GM12878 (cell line): ENCODE data around the gene TTC9C. TPM values are rescaled to one million over a fixed set of nuclear protein-coding genes. Genes with fewer than 3 reads are reported as not detected.
A peak's percentile ranks its signal among the peaks of the same experiment; 100 is the strongest.

Experiments
- CHD1 ChIP-seq: IDR thresholded peaks from 2 replicates; pipeline ENCODE4 v1.6.1; 2012; ENCODE audit warnings: low read depth, low read length, improper control_type of control experiment
- EED ChIP-seq: sonication (generic); IDR thresholded peaks from 2 replicates; pipeline ENCODE4 v1.6.1; 2016; ENCODE audit warnings: antibody characterized with exemption, low read depth
- HCFC1 ChIP-seq: fragments of 150-350 bp; IDR thresholded peaks from 2 replicates; pipeline ENCODE4 v1.6.1; 2014; ENCODE audit warnings: low read length
- IRF3 ChIP-seq: fragments of 450-650 bp; IDR thresholded peaks from 2 replicates; pipeline ENCODE4 v1.6.1; 2014; ENCODE audit warnings: mild to moderate bottlenecking
- MEF2B ChIP-seq: fragments of 450-650 bp; IDR thresholded peaks from 2 replicates; pipeline ENCODE4 v1.6.1; 2018; ENCODE audit warnings: mild to moderate bottlenecking, moderate library complexity; ENCODE audit not compliant: partially characterized antibody, poor library complexity, severe bottlenecking
- MTA2 ChIP-seq: fragments of 450-650 bp; IDR thresholded peaks from 2 replicates; pipeline ENCODE4 v1.6.1; 2016; ENCODE audit warnings: low read depth, mild to moderate bottlenecking, moderate library complexity
- PAX8 ChIP-seq: fragments of 450-650 bp; IDR thresholded peaks from 2 replicates; pipeline ENCODE4 v1.6.1; 2017; ENCODE audit warnings: mild to moderate bottlenecking, moderate library complexity
- RAD21 ChIP-seq: IDR thresholded peaks from 2 replicates; pipeline ENCODE4 v1.6.1; 2011; ENCODE audit warnings: mild to moderate bottlenecking, low read depth, low read length, moderate library complexity; ENCODE audit not compliant: insufficient read depth
- SIN3A ChIP-seq: IDR thresholded peaks from 2 replicates; pipeline ENCODE4 v1.6.1; 2012; ENCODE audit warnings: low read depth, low read length, improper control_type of control experiment
- SRF ChIP-seq, 2 experiments: IDR thresholded peaks; 2 replicates each; pipeline ENCODE4 v1.6.1; 2011; ENCODE audit warnings: low read depth in 2 of 2, low read length in 2 of 2, mild to moderate bottlenecking in 1 of 2, moderate library complexity in 1 of 2
- YY1 ChIP-seq: IDR thresholded peaks from 2 replicates; pipeline ENCODE4 v1.6.1; 2011; ENCODE audit warnings: low read depth, mild to moderate bottlenecking, low read length
- ZNF592 ChIP-seq: fragments of 450-650 bp; IDR thresholded peaks from 2 replicates; pipeline ENCODE4 v1.6.1; 2017; ENCODE audit warnings: mild to moderate bottlenecking, moderate library complexity
- ZNF622 ChIP-seq: fragments of 450-650 bp; IDR thresholded peaks from 2 replicates; pipeline ENCODE4 v1.6.1; 2017; ENCODE audit warnings: mild to moderate bottlenecking, inconsistent platforms
- polyA plus RNA-seq, 11 experiments: library from polyadenylated mRNA; depleted of rRNA in 4 of 11; unstranded in 6 of 11; stranded (reverse) in 5 of 11; fragments of >200 nt; fragmentation: Nextera tagmentation in 4 of 11; fragmentation: Illumina TruSeq in 1 of 11; extraction: Ambion mirVana in 4 of 11; extraction: Trizol in 1 of 11; gene quantifications; 1 replicate in 1 of 11; 2 replicates in 10 of 11; pipeline versions ENCODE4 v1.2.1 to v1.2.3, GENCODE V29; 2011 to 2016; ENCODE audit warnings: inconsistent platforms in 2 of 11, missing spikeins in 2 of 11, low read depth in 1 of 11
- total RNA-seq, 4 experiments: library from RNA; depleted of rRNA in 3 of 4; stranded (reverse); fragments of >200 nt in 3 of 4; fragmentation: Illumina TruSeq in 1 of 4; extraction: Trizol in 1 of 4; gene quantifications; 2 replicates each; pipeline versions ENCODE4 v1.2.1 to v1.2.3, GENCODE V29; 2013 to 2021
- TF ChIP-seq, protein P1 (sequence below), 3 experiments: IDR thresholded peaks in 2 of 3; conservative IDR thresholded peaks in 1 of 3; 2 replicates each; pipeline ENCODE4 v1.5.1; 2011; ENCODE audit warnings: low read depth in 3 of 3, low read length in 3 of 3, mild to moderate bottlenecking in 3 of 3, control low read depth in 2 of 3, moderate library complexity in 2 of 3, inconsistent platforms in 1 of 3, mixed read lengths in 1 of 3; ENCODE audit not compliant: control insufficient read depth in 2 of 3, insufficient read depth in 1 of 3; ENCODE audit errors: extremely low read depth in 1 of 3
- TF ChIP-seq, protein P2 (sequence below): fragments of 450-650 bp; formaldehyde crosslinking; IDR thresholded peaks from 2 replicates; pipeline ENCODE4 v1.4.0; 2020; ENCODE audit warnings: mild to moderate bottlenecking, moderate library complexity
- TF ChIP-seq, protein P3 (sequence below): fragments of 450-650 bp; conservative IDR thresholded peaks from 2 replicates; pipeline ENCODE4 v1.6.1; 2017; ENCODE audit warnings: mild to moderate bottlenecking, moderate library complexity

TTC9C gene
- total and polyA plus RNA-seq, 10 of the 15 experiments (the other 5 are each of a cell fraction or from before 2014, with no cell fraction given): 42.0 to 72.3 (median 50.4) TPM

DNA sequence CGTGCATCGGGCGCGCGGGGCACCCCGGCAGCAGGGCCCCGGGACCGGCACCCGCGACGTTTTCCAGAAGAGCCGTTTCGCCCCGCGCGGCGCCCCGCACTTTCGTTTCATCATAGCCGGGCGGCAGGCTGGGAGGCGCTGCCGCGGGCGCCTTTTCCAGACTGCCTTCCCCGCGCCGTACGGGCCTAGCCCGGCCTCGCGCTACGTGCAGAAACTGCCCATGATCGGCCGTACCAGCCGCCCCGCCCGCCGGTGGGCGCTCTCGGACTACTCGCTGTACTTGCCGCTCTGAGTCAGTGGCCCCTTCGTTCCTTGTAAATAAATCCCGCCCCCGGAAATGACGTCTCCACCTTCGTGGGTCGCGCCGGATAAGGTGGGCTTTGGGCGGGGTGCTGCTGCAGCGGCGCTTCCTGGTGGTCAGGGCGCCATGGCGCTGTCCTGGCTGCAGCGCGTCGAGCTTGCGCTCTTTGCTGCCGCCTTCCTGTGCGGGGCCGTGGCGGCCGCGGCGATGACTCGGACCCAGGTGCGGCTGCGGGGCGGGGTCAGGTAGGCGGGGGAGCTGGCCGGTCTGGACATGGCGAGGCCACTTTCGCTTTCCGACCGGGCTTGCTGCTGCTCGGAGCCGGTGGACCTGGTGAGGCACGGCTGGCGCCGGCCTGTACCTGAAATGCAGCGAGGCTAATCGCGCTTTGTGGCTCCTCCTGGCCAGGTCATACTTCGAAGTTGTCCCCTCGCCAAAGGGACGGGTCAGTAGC is 58.9 kb downstream of the TTC9C start, which contains the start of gene TMEM179B (continued):
- no peak for TF ChIP-seq EED
- no peak for TF ChIP-seq MTA2
- peak; percentile 63 for TF ChIP-seq HCFC1
- TF ChIP-seq, protein P1, sequence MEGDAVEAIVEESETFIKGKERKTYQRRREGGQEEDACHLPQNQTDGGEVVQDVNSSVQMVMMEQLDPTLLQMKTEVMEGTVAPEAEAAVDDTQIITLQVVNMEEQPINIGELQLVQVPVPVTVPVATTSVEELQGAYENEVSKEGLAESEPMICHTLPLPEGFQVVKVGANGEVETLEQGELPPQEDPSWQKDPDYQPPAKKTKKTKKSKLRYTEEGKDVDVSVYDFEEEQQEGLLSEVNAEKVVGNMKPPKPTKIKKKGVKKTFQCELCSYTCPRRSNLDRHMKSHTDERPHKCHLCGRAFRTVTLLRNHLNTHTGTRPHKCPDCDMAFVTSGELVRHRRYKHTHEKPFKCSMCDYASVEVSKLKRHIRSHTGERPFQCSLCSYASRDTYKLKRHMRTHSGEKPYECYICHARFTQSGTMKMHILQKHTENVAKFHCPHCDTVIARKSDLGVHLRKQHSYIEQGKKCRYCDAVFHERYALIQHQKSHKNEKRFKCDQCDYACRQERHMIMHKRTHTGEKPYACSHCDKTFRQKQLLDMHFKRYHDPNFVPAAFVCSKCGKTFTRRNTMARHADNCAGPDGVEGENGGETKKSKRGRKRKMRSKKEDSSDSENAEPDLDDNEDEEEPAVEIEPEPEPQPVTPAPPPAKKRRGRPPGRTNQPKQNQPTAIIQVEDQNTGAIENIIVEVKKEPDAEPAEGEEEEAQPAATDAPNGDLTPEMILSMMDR (IDR thresholded peaks at IDR 0.05 in 2 of 3, conservative IDR thresholded peaks at IDR 0.05 in 1 of 3; ENCODE audit: control insufficient read depth in 2 of 3, extremely low read depth in 1 of 3, insufficient read depth in 1 of 3, low read depth in 3 of 3, low read length in 3 of 3): peak; percentile 65 to 75 (median 74)
- TF ChIP-seq, protein P2, sequence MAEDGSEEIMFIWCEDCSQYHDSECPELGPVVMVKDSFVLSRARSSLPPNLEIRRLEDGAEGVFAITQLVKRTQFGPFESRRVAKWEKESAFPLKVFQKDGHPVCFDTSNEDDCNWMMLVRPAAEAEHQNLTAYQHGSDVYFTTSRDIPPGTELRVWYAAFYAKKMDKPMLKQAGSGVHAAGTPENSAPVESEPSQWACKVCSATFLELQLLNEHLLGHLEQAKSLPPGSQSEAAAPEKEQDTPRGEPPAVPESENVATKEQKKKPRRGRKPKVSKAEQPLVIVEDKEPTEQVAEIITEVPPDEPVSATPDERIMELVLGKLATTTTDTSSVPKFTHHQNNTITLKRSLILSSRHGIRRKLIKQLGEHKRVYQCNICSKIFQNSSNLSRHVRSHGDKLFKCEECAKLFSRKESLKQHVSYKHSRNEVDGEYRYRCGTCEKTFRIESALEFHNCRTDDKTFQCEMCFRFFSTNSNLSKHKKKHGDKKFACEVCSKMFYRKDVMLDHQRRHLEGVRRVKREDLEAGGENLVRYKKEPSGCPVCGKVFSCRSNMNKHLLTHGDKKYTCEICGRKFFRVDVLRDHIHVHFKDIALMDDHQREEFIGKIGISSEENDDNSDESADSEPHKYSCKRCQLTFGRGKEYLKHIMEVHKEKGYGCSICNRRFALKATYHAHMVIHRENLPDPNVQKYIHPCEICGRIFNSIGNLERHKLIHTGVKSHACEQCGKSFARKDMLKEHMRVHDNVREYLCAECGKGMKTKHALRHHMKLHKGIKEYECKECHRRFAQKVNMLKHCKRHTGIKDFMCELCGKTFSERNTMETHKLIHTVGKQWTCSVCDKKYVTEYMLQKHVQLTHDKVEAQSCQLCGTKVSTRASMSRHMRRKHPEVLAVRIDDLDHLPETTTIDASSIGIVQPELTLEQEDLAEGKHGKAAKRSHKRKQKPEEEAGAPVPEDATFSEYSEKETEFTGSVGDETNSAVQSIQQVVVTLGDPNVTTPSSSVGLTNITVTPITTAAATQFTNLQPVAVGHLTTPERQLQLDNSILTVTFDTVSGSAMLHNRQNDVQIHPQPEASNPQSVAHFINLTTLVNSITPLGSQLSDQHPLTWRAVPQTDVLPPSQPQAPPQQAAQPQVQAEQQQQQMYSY (CRISPR knock-in tag): no peak
- peak; percentile 21 for TF ChIP-seq SIN3A
- no peak for TF ChIP-seq ZNF592
- TF ChIP-seq, protein P3, sequence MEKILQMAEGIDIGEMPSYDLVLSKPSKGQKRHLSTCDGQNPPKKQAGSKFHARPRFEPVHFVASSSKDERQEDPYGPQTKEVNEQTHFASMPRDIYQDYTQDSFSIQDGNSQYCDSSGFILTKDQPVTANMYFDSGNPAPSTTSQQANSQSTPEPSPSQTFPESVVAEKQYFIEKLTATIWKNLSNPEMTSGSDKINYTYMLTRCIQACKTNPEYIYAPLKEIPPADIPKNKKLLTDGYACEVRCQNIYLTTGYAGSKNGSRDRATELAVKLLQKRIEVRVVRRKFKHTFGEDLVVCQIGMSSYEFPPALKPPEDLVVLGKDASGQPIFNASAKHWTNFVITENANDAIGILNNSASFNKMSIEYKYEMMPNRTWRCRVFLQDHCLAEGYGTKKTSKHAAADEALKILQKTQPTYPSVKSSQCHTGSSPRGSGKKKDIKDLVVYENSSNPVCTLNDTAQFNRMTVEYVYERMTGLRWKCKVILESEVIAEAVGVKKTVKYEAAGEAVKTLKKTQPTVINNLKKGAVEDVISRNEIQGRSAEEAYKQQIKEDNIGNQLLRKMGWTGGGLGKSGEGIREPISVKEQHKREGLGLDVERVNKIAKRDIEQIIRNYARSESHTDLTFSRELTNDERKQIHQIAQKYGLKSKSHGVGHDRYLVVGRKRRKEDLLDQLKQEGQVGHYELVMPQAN: peak; percentile 86
- peak; percentile 96 for TF ChIP-seq YY1
- no peak for TF ChIP-seq CHD1
- no peak for TF ChIP-seq PAX8
- no peak for TF ChIP-seq IRF3
- TF ChIP-seq MEF2B: no peak
- TF ChIP-seq RAD21: peak; percentile 58
- TF ChIP-seq ZNF622: no peak
- no peak for TF ChIP-seq SRF (IDR thresholded peaks at IDR 0.05; ENCODE audit: low read depth in 2 of 2, low read length in 2 of 2)
